H9 (cell line): ENCODE measurements around the gene CORO2B. TPM values are rescaled to one million over a fixed set of nuclear protein-coding genes. Genes with fewer than 3 reads are reported as not detected.

Experiments used
- DNase-seq: peaks from one replicate; pipeline ENCODE4 v3.0.0-alpha.2; 2017
- H2AFZ ChIP-seq: one replicate; pipeline ENCODE4 v1.6.1; 2013; ENCODE audit warnings: mild to moderate bottlenecking, low read length, control low read depth, moderate library complexity
- H2AK5ac ChIP-seq: 2 replicates; pipeline ENCODE4 v1.6.1; 2013; ENCODE audit warnings: low read length, control low read depth, mixed read lengths; ENCODE audit not compliant: insufficient read length
- H2BK120ac ChIP-seq: one replicate; pipeline ENCODE4 v1.6.1; 2013; ENCODE audit warnings: low read depth, mild to moderate bottlenecking, low read length, control low read depth, inconsistent platforms; ENCODE audit not compliant: poor library complexity, severe bottlenecking
- H2BK12ac ChIP-seq: 2 replicates; pipeline ENCODE4 v1.6.1; 2013; ENCODE audit warnings: low read length, control low read depth, mixed read lengths, low read depth; ENCODE audit not compliant: insufficient read length
- H2BK15ac ChIP-seq: 2 replicates; pipeline ENCODE4 v1.6.1; 2013; ENCODE audit warnings: low read depth, low read length, control low read depth
- H2BK20ac ChIP-seq: one replicate; pipeline ENCODE4 v1.6.1; 2013; ENCODE audit warnings: low read depth, mild to moderate bottlenecking, low read length, control low read depth, inconsistent platforms; ENCODE audit not compliant: poor library complexity, severe bottlenecking
- H2BK5ac ChIP-seq: 2 replicates; pipeline ENCODE4 v1.6.1; 2013; ENCODE audit warnings: low read length, control low read depth, mixed read lengths; ENCODE audit not compliant: insufficient read length
- H3K14ac ChIP-seq: 2 replicates; pipeline ENCODE4 v1.6.1; 2013; ENCODE audit warnings: low read length, control low read depth; ENCODE audit not compliant: insufficient read depth
- H3K18ac ChIP-seq: 2 replicates; pipeline ENCODE4 v1.6.1; 2013; ENCODE audit warnings: low read depth, mild to moderate bottlenecking, mixed read lengths, low read length, control low read depth; ENCODE audit not compliant: insufficient read length
- H3K23ac ChIP-seq: 2 replicates; pipeline ENCODE4 v1.6.1; 2013; ENCODE audit warnings: low read length, control low read depth, mixed read lengths, low read depth; ENCODE audit not compliant: insufficient read length
- H3K23me2 ChIP-seq: 2 replicates; pipeline ENCODE4 v1.6.1; 2013; ENCODE audit warnings: low read depth, mild to moderate bottlenecking, mixed read lengths, low read length, control low read depth; ENCODE audit not compliant: insufficient read length, poor library complexity, severe bottlenecking
- H3K27ac ChIP-seq: 2 replicates; pipeline ENCODE4 v1.5.1; 2013; ENCODE audit warnings: low read length, control low read depth, mixed read lengths, low read depth; ENCODE audit not compliant: insufficient read length
- H3K27me3 ChIP-seq: 2 replicates; pipeline ENCODE4 v1.6.1; 2013; ENCODE audit warnings: low read length, control low read depth, inconsistent platforms; ENCODE audit not compliant: insufficient read depth
- H3K4ac ChIP-seq: 2 replicates; pipeline ENCODE4 v1.6.1; 2013; ENCODE audit warnings: low read depth, mild to moderate bottlenecking, control low read depth, inconsistent platforms, low read length, moderate library complexity
- H3K4me1 ChIP-seq: 2 replicates; pipeline ENCODE4 v1.6.1; 2013; ENCODE audit warnings: low read length, control low read depth, inconsistent platforms; ENCODE audit not compliant: insufficient read depth
- H3K4me2 ChIP-seq: 2 replicates; pipeline ENCODE4 v1.6.1; 2013; ENCODE audit warnings: low read length, control low read depth, mixed read lengths; ENCODE audit not compliant: insufficient read length, insufficient read depth
- H3K56ac ChIP-seq: 2 replicates; pipeline ENCODE4 v1.6.1; 2013; ENCODE audit warnings: low read depth, mild to moderate bottlenecking, mixed read lengths, low read length, control low read depth; ENCODE audit not compliant: insufficient read length
- H3K79me1 ChIP-seq: 2 replicates; pipeline ENCODE4 v1.6.1; 2013; ENCODE audit warnings: low read depth, mild to moderate bottlenecking, moderate library complexity, low read length, control low read depth, inconsistent platforms; ENCODE audit not compliant: insufficient read depth, poor library complexity, severe bottlenecking
- H3K79me2 ChIP-seq: 2 replicates; pipeline ENCODE4 v1.6.1; 2013; ENCODE audit warnings: low read length, control low read depth, inconsistent platforms; ENCODE audit not compliant: insufficient read depth
- H3K9ac ChIP-seq: 2 replicates; pipeline ENCODE4 v1.6.1; 2013; ENCODE audit warnings: low read length, control low read depth, mixed read lengths; ENCODE audit not compliant: insufficient read length; ENCODE audit errors: extremely low read depth
- H3K9me3 ChIP-seq: one replicate; pipeline ENCODE4 v1.6.1; 2013; ENCODE audit warnings: low read depth, low read length, inconsistent platforms; ENCODE audit not compliant: control insufficient read depth
- H3T11ph ChIP-seq: one replicate; pipeline ENCODE4 v1.6.1; 2013; ENCODE audit warnings: mild to moderate bottlenecking, low read length, control low read depth, inconsistent platforms
- H4K20me1 ChIP-seq: one replicate; pipeline ENCODE4 v1.6.1; 2013; ENCODE audit not compliant: control insufficient read depth, insufficient read length, insufficient read depth
- H4K5ac ChIP-seq: 2 replicates; pipeline ENCODE4 v1.6.1; 2013; ENCODE audit warnings: low read depth, mild to moderate bottlenecking, mixed read lengths, low read length, control low read depth; ENCODE audit not compliant: insufficient read length
- H4K8ac ChIP-seq: replicated peaks from 2 replicates; pipeline ENCODE4 v1.6.1; 2013; ENCODE audit warnings: low read length, control low read depth, mixed read lengths, low read depth; ENCODE audit not compliant: insufficient read length
- H4K91ac ChIP-seq: 2 replicates; pipeline ENCODE4 v1.6.1; 2013; ENCODE audit warnings: low read depth, mild to moderate bottlenecking, moderate library complexity, mixed read lengths, low read length, control low read depth; ENCODE audit not compliant: insufficient read length
- H3K27ac Mint-ChIP-seq, 3 experiments: 2 replicates in 2 of 3; 3 replicates in 1 of 3; pipeline ENCODE4 v1.8.0; 2020 to 2021; ENCODE audit warnings: mixed read lengths in 3 of 3, mild to moderate bottlenecking in 1 of 3, moderate library complexity in 1 of 3
- H3K27me3 Mint-ChIP-seq: 2 replicates; pipeline ENCODE4 v1.8.0; 2021; ENCODE audit warnings: low read depth, mild to moderate bottlenecking, moderate library complexity, mixed read lengths
- H3K36me3 Mint-ChIP-seq, 3 experiments: 2 replicates in 2 of 3; 3 replicates in 1 of 3; pipeline ENCODE4 v1.8.0; 2020 to 2021; ENCODE audit warnings: low read depth in 3 of 3, mixed read lengths in 3 of 3; ENCODE audit not compliant: insufficient read depth in 1 of 3
- H3K4me1 Mint-ChIP-seq, 2 experiments: 2 replicates each; pipeline ENCODE4 v1.8.0; 2020; ENCODE audit warnings: mixed read lengths in 2 of 2
- H3K4me3 Mint-ChIP-seq, 2 experiments: 2 replicates in 1 of 2; 3 replicates in 1 of 2; pipeline ENCODE4 v1.8.0; 2020 to 2021; ENCODE audit warnings: mild to moderate bottlenecking in 2 of 2, mixed read lengths in 2 of 2, moderate library complexity in 1 of 2
- H3K9me3 Mint-ChIP-seq, 2 experiments: 2 replicates in 1 of 2; 3 replicates in 1 of 2; pipeline ENCODE4 v1.8.0; 2020; ENCODE audit warnings: mild to moderate bottlenecking in 2 of 2, mixed read lengths in 2 of 2, moderate library complexity in 1 of 2
- CTCF ChIP-seq: fragments of 200-600 bp; sonication (generic); conservative IDR thresholded peaks from 3 replicates; pipeline ENCODE4 v1.8.0; 2021; ENCODE audit warnings: antibody characterized with exemption, mild to moderate bottlenecking
- WGBS: extraction: QIAGEN DNeasy Blood & Tissue Kit; methylation state at CpG from one replicate; pipeline ENCODE4 v1.1.7; 2013; ENCODE audit warnings: missing lambda C conversion rate, low lambda C conversion rate, mixed read lengths; ENCODE audit not compliant: insufficient read length; ENCODE audit errors: extremely low coverage; 5-methylcytosine and 5-hydroxymethylcytosine counted together
- total RNA-seq: library from RNA; stranded (reverse); gene quantifications from 2 replicates; pipeline ENCODE4 v1.2.1, GENCODE V29; 2021

Gene CORO2B
- total RNA-seq, 1 experiment from 2014 or later = 3.1 TPM

DNA sequence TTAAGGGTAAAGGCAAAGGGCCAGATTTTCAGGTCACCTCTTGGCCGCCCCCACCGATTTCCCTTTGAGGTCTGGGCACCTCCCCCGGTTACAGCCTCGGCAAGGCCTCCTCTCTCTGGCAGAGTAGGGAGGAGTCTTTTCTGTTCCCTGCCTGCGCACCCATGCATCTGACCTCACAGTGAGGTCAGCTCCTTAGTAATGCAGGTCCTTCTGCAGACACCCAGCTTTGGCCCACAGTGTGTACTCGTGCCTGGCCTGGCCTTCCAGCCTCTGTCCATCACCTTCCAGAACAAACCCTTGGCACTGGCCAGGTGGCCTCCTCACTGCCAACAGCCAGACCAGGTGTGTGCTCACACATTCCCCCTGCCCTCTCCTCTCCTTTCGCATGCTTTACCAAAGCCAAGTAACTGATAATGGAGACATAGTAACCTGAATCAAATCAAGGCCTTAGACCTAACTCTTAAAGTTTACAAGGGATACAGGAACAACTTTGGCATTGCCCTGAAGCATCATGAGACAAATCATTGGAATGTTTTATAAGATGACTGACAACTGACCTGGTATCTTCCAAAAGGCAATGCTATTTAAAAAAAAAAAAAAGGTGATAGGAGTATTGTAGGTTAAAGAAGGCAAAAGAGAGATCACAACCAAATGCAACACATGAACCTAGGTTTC is 61.3 kb downstream of the CORO2B start:
- H2BK5ac ChIP-seq = no peak overlapping the region
- peaks cover 15 to 32% of the 10 kb centered on the region in 2 experiments for H3K4me1 Mint-ChIP-seq
- DNase-seq = no peak
- H4K91ac ChIP-seq = no peak overlapping the region
- H3K27ac ChIP-seq = no peak overlapping the region
- no peak overlapping the region for H2BK20ac ChIP-seq
- H4K5ac ChIP-seq = no peak overlapping the region
- H3K27me3 ChIP-seq = no peaks in the 10 kb centered on the region
- no peaks in the 10 kb centered on the region for H3K79me2 ChIP-seq
- no peaks in the 10 kb centered on the region for H3K23me2 ChIP-seq
- no peaks in the 10 kb centered on the region for H3K9me3 ChIP-seq
- no peak overlapping the region for H2AFZ ChIP-seq
- no peak overlapping the region for H3K4me3 Mint-ChIP-seq
- H3K27ac Mint-ChIP-seq = no peak overlapping the region; a peak in 1 of 7 replicates
- no peak overlapping the region for H3K4me2 ChIP-seq
- H2BK120ac ChIP-seq = no peak overlapping the region
- H3K9me3 Mint-ChIP-seq = no peaks in the 10 kb centered on the region
- H2BK15ac ChIP-seq = no peak overlapping the region
- H3K14ac ChIP-seq = no peak overlapping the region
- no peak overlapping the region for H3K23ac ChIP-seq
- no peaks in the 10 kb centered on the region for H4K20me1 ChIP-seq
- no peaks in the 10 kb centered on the region; the same call in 1 of the 2 replicates for H3K4me1 ChIP-seq
- H3K18ac ChIP-seq = no peak overlapping the region
- H3K27me3 Mint-ChIP-seq = no peaks in the 10 kb centered on the region
- H3K9ac ChIP-seq = no peak overlapping the region
- H3K79me1 ChIP-seq = no peaks in the 10 kb centered on the region
- WGBS = no CpG with 5 or more reads among the region's 7 CpGs
- H3K56ac ChIP-seq = no peak overlapping the region
- TF ChIP-seq CTCF = no peak
- no peak overlapping the region for H2AK5ac ChIP-seq
- H3T11ph ChIP-seq = no peak overlapping the region
- H2BK12ac ChIP-seq = no peak overlapping the region
- no peak overlapping the region for H3K4ac ChIP-seq
- no peaks in the 10 kb centered on the region for H3K36me3 Mint-ChIP-seq
- no peak overlapping the region for H4K8ac ChIP-seq
